Parathyroid adenoma (tissue), 2 donors: ENCODE data around the gene PKP4.

Experiments
- H2AFZ ChIP-seq: fragments of 300-600 bp; sonication (generic); one replicate; pipeline ENCODE4 v1.7.0; 2017; ENCODE audit warnings: antibody characterized with exemption, mild to moderate bottlenecking
- H3K27ac ChIP-seq: fragments of 300-600 bp; sonication (generic); one replicate; pipeline ENCODE4 v1.7.0; 2017
- H3K27me3 ChIP-seq: fragments of 300-600 bp; sonication (generic); one replicate; pipeline ENCODE4 v1.7.0; 2017; ENCODE audit warnings: low read length; ENCODE audit not compliant: control insufficient read depth, insufficient read depth
- H3K36me3 ChIP-seq: fragments of 300-600 bp; sonication (generic); one replicate; pipeline ENCODE4 v1.7.0; 2017; ENCODE audit warnings: low read length; ENCODE audit not compliant: control insufficient read depth, insufficient read depth
- H3K4me1 ChIP-seq: fragments of 300-600 bp; sonication (generic); one replicate; pipeline ENCODE4 v1.7.0; 2017; ENCODE audit warnings: control low read depth
- H3K4me2 ChIP-seq: fragments of 300-600 bp; sonication (generic); one replicate; pipeline ENCODE4 v1.7.0; 2017; ENCODE audit warnings: low read length
- H3K4me3 ChIP-seq: fragments of 300-600 bp; sonication (generic); one replicate; pipeline ENCODE4 v1.7.0; 2017; ENCODE audit warnings: low read depth, low read length
- H3K79me2 ChIP-seq: fragments of 300-600 bp; sonication (generic); one replicate; pipeline ENCODE4 v1.7.0; 2017; ENCODE audit warnings: control low read depth
- H3K9ac ChIP-seq: fragments of 300-600 bp; sonication (generic); one replicate; pipeline ENCODE4 v1.7.0; 2017; ENCODE audit warnings: mild to moderate bottlenecking
- H3K9me3 ChIP-seq: fragments of 300-600 bp; sonication (generic); one replicate; pipeline ENCODE4 v1.7.0; 2017; ENCODE audit warnings: low read length; ENCODE audit not compliant: control insufficient read depth
- CTCF ChIP-seq: fragments of 300-600 bp; sonication (generic); IDR thresholded peaks from one replicate; pipeline ENCODE4 v1.7.0; 2017; ENCODE audit warnings: antibody characterized with exemption, mild to moderate bottlenecking
- donor health status: primary hyperparathyroidism.

The PKP4 gene

GRCh38 chr2:158668001-158668765, 211.4 kb downstream of the PKP4 start:
- H3K4me3 ChIP-seq: no peak overlapping the region
- TF ChIP-seq CTCF: no peak
- H2AFZ ChIP-seq: no peak overlapping the region
- no peak overlapping the region for H3K27ac ChIP-seq
- no peak overlapping the region for H3K4me2 ChIP-seq
- H3K36me3 ChIP-seq: no peaks in the 10 kb centered on the region
- H3K27me3 ChIP-seq: no peaks in the 10 kb centered on the region
- H3K79me2 ChIP-seq: no peaks in the 10 kb centered on the region
- no peak overlapping the region for H3K9ac ChIP-seq
- H3K9me3 ChIP-seq: no peaks in the 10 kb centered on the region
- H3K4me1 ChIP-seq: no peaks in the 10 kb centered on the region

GRCh38 chr2:158670292-158670691, 213.5 kb downstream of the PKP4 start:
- H3K9me3 ChIP-seq: no peaks in the 10 kb centered on the region
- no peaks in the 10 kb centered on the region for H3K79me2 ChIP-seq
- no peak overlapping the region for H3K4me3 ChIP-seq
- H3K4me1 ChIP-seq: no peaks in the 10 kb centered on the region
- no peak overlapping the region for H3K4me2 ChIP-seq
- H3K36me3 ChIP-seq: no peaks in the 10 kb centered on the region
- H3K9ac ChIP-seq: no peak overlapping the region
- H3K27ac ChIP-seq: no peak overlapping the region
- TF ChIP-seq CTCF: no peak
- H3K27me3 ChIP-seq: no peaks in the 10 kb centered on the region
- no peak overlapping the region for H2AFZ ChIP-seq

GRCh38 chr2:158671360-158672245, 214.9 kb downstream of the PKP4 start:
- no peak overlapping the region for H3K27ac ChIP-seq
- no peaks in the 10 kb centered on the region for H3K79me2 ChIP-seq
- H3K27me3 ChIP-seq: no peaks in the 10 kb centered on the region

DNA sequence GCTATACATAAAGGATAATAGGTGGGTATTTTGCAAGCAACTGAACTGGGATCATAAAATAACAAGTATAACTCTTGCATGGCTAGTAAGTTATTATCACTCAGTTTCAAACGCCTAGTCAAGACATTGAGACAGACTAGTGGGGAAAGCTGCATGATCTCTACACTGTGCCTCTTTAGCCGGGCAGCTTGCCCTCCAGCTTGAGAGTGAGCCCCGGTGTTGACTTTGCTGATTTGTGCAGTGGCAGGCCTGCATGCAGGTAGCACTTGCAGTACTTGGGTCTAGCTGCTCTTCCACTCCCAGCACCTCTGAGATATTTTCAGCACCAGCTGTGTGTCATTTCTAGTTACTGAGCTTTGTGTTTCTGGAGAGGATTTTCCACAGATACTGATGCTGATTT, 219.5 kb downstream of the PKP4 start:
- TF ChIP-seq CTCF: no peak
- Histone ChIP-seq H3K27ac (no peak overlapping the region), H3K79me2 (no peaks in the 10 kb centered on the region)

More at GRCh38 chr2:158671360-158672245, 214.9 kb downstream of the PKP4 start:
- Histone ChIP-seq H3K9me3 (no peaks in the 10 kb centered on the region), H3K4me1 (no peaks in the 10 kb centered on the region), H3K36me3 (no peaks in the 10 kb centered on the region), H2AFZ (no peak overlapping the region), H3K9ac (no peak overlapping the region), H3K4me3 (no peak overlapping the region), H3K4me2 (no peak overlapping the region)
- TF ChIP-seq CTCF: no peak

More for the DNA sequence above, 219.5 kb downstream of the PKP4 start:
- H3K36me3 ChIP-seq: no peaks in the 10 kb centered on the region
- no peaks in the 10 kb centered on the region for H3K27me3 ChIP-seq
- H3K4me3 ChIP-seq: no peak overlapping the region
- H2AFZ ChIP-seq: no peak overlapping the region
- H3K4me2 ChIP-seq: no peak overlapping the region
- H3K9me3 ChIP-seq: no peaks in the 10 kb centered on the region
- H3K9ac ChIP-seq: no peak overlapping the region
- H3K4me1 ChIP-seq: no peaks in the 10 kb centered on the region
